Suprapubic skin (tissue), 4 donors: Measurements from ENCODE around the gene SIAH2. TPM values are rescaled to one million over a fixed set of nuclear protein-coding genes. Genes with fewer than 3 reads are reported as not detected.

Source experiments
- DNase-seq, 2 donors: peaks; one replicate each; pipeline ENCODE4 v3.0.0-alpha.2; 2019; ENCODE audit warnings: low spot score in 2 of 2
- H3K27ac ChIP-seq: fragments of 200-600 bp; sonication (generic); one replicate; pipeline ENCODE4 v1.5.1; 2019
- H3K27me3 ChIP-seq: fragments of 200-600 bp; sonication (generic); one replicate; pipeline ENCODE4 v1.5.1; 2019
- H3K36me3 ChIP-seq: fragments of 200-600 bp; sonication (generic); one replicate; pipeline ENCODE4 v1.5.1; 2019
- H3K4me1 ChIP-seq: fragments of 200-600 bp; sonication (generic); one replicate; pipeline ENCODE4 v1.5.1; 2019
- H3K4me3 ChIP-seq: fragments of 200-600 bp; sonication (generic); one replicate; pipeline ENCODE4 v1.5.1; 2019; ENCODE audit warnings: mild to moderate bottlenecking
- H3K9me3 ChIP-seq: fragments of 200-600 bp; sonication (generic); one replicate; pipeline ENCODE4 v1.5.1; 2019
- CTCF ChIP-seq, 2 donors: fragments of 200-600 bp in 1 of 2; fragments of 450-650 bp in 1 of 2; sonication (generic) in 1 of 2; IDR thresholded peaks; one replicate each; pipeline ENCODE4 v1.5.1; 2016 to 2019; ENCODE audit warnings: antibody characterized with exemption in 2 of 2, mild to moderate bottlenecking in 1 of 2, moderate library complexity in 1 of 2
- EP300 ChIP-seq: sonication (generic); formaldehyde crosslinking; IDR thresholded peaks from one replicate; pipeline ENCODE4 v1.6.1; 2017; ENCODE audit warnings: antibody characterized with exemption
- POLR2A ChIP-seq, 2 donors: fragments of 450-650 bp; IDR thresholded peaks; one replicate each; pipeline ENCODE4 v1.6.1; 2017; ENCODE audit warnings: antibody characterized with exemption in 2 of 2, mild to moderate bottlenecking in 2 of 2, moderate library complexity in 2 of 2
- POLR2AphosphoS5 ChIP-seq, 3 donors: sonication (generic); formaldehyde crosslinking; IDR thresholded peaks; one replicate each; pipeline ENCODE4 v1.6.1; 2017; ENCODE audit warnings: antibody characterized with exemption in 3 of 3
- WGBS: methylation state at CpG from one replicate; pipeline ENCODE4 v1.1.5; 2018; 5-methylcytosine and 5-hydroxymethylcytosine counted together
- total RNA-seq, 4 donors: library from RNA; depleted of rRNA; stranded (reverse); fragments of >200 nt; gene quantifications; one replicate each; pipeline ENCODE4 v1.1.0, GENCODE V29; 2016

Gene SIAH2
- total RNA-seq, 4 donors from 2014 or later: 49.5 to 95.7 (median 81.3) TPM

GRCh38 chr3:150691414-150692040 lies 71.4 kb downstream of the SIAH2 start:
- Histone ChIP-seq H3K4me1 (no peaks in the 10 kb centered on the region), H3K4me3 (no peak overlapping the region), H3K27me3 (no peaks in the 10 kb centered on the region), H3K9me3 (no peaks in the 10 kb centered on the region), H3K36me3 (no peaks in the 10 kb centered on the region), H3K27ac (no peak overlapping the region)
- TF ChIP-seq CTCF (IDR thresholded peaks at IDR 0.05) (no peak), POLR2AphosphoS5 (IDR thresholded peaks at IDR 0.05) (no peak), POLR2A (IDR thresholded peaks at IDR 0.05) (no peak), EP300 (no peak)
- DNase-seq: no peak
- WGBS: 92% methylated on average over 2 of the region's 2 CpGs

Other genes with a start within 250 kb of the SIAH2 start
- gene SERP1, start 216.7 kb downstream of the SIAH2 start, total RNA-seq: 100 to 1,000 TPM in 3 of 4 donors, 10 to 100 TPM in 1; 84.2 to 149 (median 120) TPM
- 100 to 1,000 TPM; 149 to 222 (median 194) TPM for gene EIF2A, start 216.4 kb downstream of the SIAH2 start, total RNA-seq
- 10 to 100 TPM; 49.2 to 97.2 (median 75.3) TPM for gene SELENOT, start 159.8 kb downstream of the SIAH2 start, total RNA-seq
- under 1 TPM in 1 of 4 donors, not detected in 3; 0.68 TPM for gene ERICH6, start 59.2 kb downstream of the SIAH2 start, total RNA-seq
- not detected for gene MINDY4B, start 142.3 kb upstream of the SIAH2 start, total RNA-seq
- gene CLRN1, start 209.6 kb upstream of the SIAH2 start, total RNA-seq: not detected